Endodermal cell (in vitro differentiated cells): Measurements from ENCODE around the gene ATXN10. TPM values are rescaled to one million over a fixed set of nuclear protein-coding genes. Genes with fewer than 3 reads are reported as not detected.

Experiments used
- DNase-seq: peaks from one replicate; pipeline ENCODE4 v3.0.0-alpha.2; 2017
- H3K27ac ChIP-seq: 2 replicates; pipeline ENCODE4 v1.5.1; 2013; ENCODE audit warnings: mild to moderate bottlenecking, low read depth, low read length, moderate library complexity
- H3K27me3 ChIP-seq: 2 replicates; pipeline ENCODE4 v1.6.1; 2013; ENCODE audit warnings: mild to moderate bottlenecking, low read length, moderate library complexity; ENCODE audit not compliant: insufficient read depth, control insufficient read depth, poor library complexity, severe bottlenecking
- H3K36me3 ChIP-seq: 2 replicates; pipeline ENCODE4 v1.7.0; 2013; ENCODE audit warnings: mild to moderate bottlenecking, low read length, moderate library complexity; ENCODE audit not compliant: control insufficient read depth, insufficient read depth
- H3K4me1 ChIP-seq: one replicate; pipeline ENCODE4 v1.7.0; 2013; ENCODE audit warnings: low read length; ENCODE audit not compliant: control insufficient read depth, insufficient read depth
- H3K4me3 ChIP-seq: 2 replicates; pipeline ENCODE4 v1.5.1; 2013; ENCODE audit warnings: mild to moderate bottlenecking, low read length, moderate library complexity
- H3K9ac ChIP-seq: 2 replicates; pipeline ENCODE4 v1.6.1; 2013; ENCODE audit warnings: mild to moderate bottlenecking, low read length, moderate library complexity; ENCODE audit not compliant: poor library complexity, severe bottlenecking; ENCODE audit errors: extremely low read depth
- H3K9me3 ChIP-seq: 2 replicates; pipeline ENCODE4 v1.6.1; 2013; ENCODE audit warnings: mild to moderate bottlenecking, low read length, moderate library complexity; ENCODE audit not compliant: control insufficient read depth
- H3K27ac Mint-ChIP-seq: 2 replicates; pipeline ENCODE4 v1.8.0; 2020; ENCODE audit warnings: mixed read lengths
- H3K27me3 Mint-ChIP-seq: 2 replicates; pipeline ENCODE4 v1.8.0; 2021; ENCODE audit warnings: mild to moderate bottlenecking, mixed read lengths; ENCODE audit not compliant: insufficient read depth
- H3K36me3 Mint-ChIP-seq: 2 replicates; pipeline ENCODE4 v1.8.0; 2020; ENCODE audit warnings: low read depth, mixed read lengths
- H3K4me1 Mint-ChIP-seq: 2 replicates; pipeline ENCODE4 v1.8.0; 2020; ENCODE audit warnings: mixed read lengths
- H3K4me3 Mint-ChIP-seq: 2 replicates; pipeline ENCODE4 v1.8.0; 2020; ENCODE audit warnings: mild to moderate bottlenecking, moderate library complexity, mixed read lengths
- H3K9me3 Mint-ChIP-seq: 2 replicates; pipeline ENCODE4 v1.8.0; 2020; ENCODE audit warnings: mild to moderate bottlenecking, mixed read lengths
- WGBS, 2 experiments: methylation state at CpG; one replicate each; pipeline versions ENCODE4 v1.1.5 to v1.1.7; 2013; ENCODE audit warnings: missing lambda C conversion rate in 2 of 2, mixed read lengths in 1 of 2; ENCODE audit not compliant: insufficient coverage in 1 of 2, insufficient read length in 1 of 2; 5-methylcytosine and 5-hydroxymethylcytosine counted together
- total RNA-seq, 2 donors: library from RNA; stranded (reverse); fragmentation: NEBNext Ultra II Directional in 1 of 2; extraction: Animal tissue kit (Norgen Biotek cat#: 25700) in 1 of 2; gene quantifications; 2 replicates in 1 of 2; 3 replicates in 1 of 2; pipeline ENCODE4 v1.2.1, GENCODE V29; 2021
- TF ChIP-seq, protein P1 (sequence below): fragments of 200-600 bp; sonication (generic); conservative IDR thresholded peaks from 2 replicates; pipeline ENCODE4 v1.5.0; 2021; ENCODE audit warnings: antibody characterized with exemption, mild to moderate bottlenecking

The ATXN10 gene
- total RNA-seq, 2 donors from 2014 or later = 223 to 266 TPM

DNA sequence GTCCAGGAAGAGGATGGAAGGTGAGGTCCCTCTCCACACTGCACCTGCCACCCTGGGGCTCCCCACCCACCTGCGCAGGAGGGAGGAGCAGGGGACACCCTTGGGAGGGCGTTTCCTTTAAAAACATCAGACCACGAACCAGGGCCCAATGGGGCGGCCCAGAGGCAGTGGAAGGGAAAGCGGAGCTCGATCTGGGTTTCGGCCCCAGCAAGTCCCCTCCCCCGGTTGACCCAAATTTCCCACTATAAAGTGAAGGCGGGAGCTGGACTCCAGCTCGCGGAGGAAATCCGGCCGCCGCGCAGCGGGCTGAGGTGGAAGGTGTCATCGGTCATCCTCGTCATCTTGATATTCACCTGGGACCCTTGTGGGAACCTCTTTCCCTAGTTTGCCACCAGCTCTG is 206.0 kb downstream of the ATXN10 start:
- Mint-ChIP-seq H3K4me3 (no peak overlapping the region), H3K9me3 (peaks cover 8% of the 10 kb centered on the region), H3K36me3 (no peaks in the 10 kb centered on the region), H3K27ac (no peak overlapping the region), H3K4me1 (peaks cover 10% of the 10 kb centered on the region), H3K27me3 (peaks cover 2% of the 10 kb centered on the region)
- H3K9ac ChIP-seq = no peak overlapping the region
- WGBS, 2 experiments = 73 to 89% methylated on average over 5 to 18 of the region's 18 CpGs
- H3K36me3 ChIP-seq = no peaks in the 10 kb centered on the region
- no peak overlapping the region for H3K27ac ChIP-seq
- peaks cover 28% of the 10 kb centered on the region for H3K27me3 ChIP-seq
- no peak overlapping the region for H3K4me3 ChIP-seq
- peak; percentile 41 for DNase-seq
- TF ChIP-seq, protein P1, sequence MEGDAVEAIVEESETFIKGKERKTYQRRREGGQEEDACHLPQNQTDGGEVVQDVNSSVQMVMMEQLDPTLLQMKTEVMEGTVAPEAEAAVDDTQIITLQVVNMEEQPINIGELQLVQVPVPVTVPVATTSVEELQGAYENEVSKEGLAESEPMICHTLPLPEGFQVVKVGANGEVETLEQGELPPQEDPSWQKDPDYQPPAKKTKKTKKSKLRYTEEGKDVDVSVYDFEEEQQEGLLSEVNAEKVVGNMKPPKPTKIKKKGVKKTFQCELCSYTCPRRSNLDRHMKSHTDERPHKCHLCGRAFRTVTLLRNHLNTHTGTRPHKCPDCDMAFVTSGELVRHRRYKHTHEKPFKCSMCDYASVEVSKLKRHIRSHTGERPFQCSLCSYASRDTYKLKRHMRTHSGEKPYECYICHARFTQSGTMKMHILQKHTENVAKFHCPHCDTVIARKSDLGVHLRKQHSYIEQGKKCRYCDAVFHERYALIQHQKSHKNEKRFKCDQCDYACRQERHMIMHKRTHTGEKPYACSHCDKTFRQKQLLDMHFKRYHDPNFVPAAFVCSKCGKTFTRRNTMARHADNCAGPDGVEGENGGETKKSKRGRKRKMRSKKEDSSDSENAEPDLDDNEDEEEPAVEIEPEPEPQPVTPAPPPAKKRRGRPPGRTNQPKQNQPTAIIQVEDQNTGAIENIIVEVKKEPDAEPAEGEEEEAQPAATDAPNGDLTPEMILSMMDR = no peak
- peaks cover 9% of the 10 kb centered on the region for H3K9me3 ChIP-seq
- H3K4me1 ChIP-seq = no peaks in the 10 kb centered on the region

DNA sequence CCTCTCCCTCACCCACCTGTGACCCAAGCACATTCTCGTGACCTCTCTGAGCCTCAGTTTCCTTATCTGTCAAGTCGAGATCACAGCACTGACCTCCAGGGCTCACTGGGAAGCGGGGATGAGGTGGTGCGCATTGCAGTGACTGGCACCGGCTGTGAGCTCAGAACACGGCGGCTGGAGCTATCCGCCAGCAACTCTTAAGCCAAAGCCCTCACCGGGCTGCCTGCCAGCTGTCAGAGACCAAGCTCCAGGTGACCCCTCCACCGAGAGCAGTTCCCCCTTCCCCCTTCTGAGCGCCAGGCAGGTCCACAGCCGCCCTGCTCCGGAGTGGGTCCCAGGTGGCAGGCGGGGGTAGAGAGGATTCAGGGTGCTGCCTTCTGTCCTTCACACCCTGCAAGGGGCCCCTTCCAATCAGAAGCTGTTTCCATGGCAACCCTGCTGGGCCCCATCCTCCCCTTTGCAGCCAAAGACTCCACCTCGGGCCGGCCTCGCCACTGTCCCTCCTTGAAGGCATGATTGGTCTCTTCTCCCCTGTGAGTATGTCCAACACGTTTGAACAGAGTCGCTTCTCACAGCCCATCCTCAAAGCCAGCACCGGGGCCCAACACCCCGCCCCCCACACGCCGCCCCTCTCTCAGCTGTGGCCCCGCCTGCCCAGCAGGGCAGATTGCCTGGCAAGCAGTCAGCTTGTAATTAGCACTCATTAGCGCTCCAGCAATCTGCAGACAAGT is 206.6 kb downstream of the ATXN10 start:
- no peaks in the 10 kb centered on the region for H3K36me3 ChIP-seq
- no peaks in the 10 kb centered on the region for H3K4me1 ChIP-seq
- H3K4me3 ChIP-seq = no peak overlapping the region
- H3K36me3 Mint-ChIP-seq = no peaks in the 10 kb centered on the region
- H3K27me3 ChIP-seq = peaks cover 28% of the 10 kb centered on the region
- peaks cover 10% of the 10 kb centered on the region for H3K4me1 Mint-ChIP-seq
- H3K4me3 Mint-ChIP-seq = no peak overlapping the region
- peak overlapping the region; percentile 63 for H3K27ac ChIP-seq
- peaks cover 2% of the 10 kb centered on the region for H3K27me3 Mint-ChIP-seq
- H3K9me3 ChIP-seq = peaks cover 4% of the 10 kb centered on the region
- TF ChIP-seq, protein P1 = no peak
- H3K27ac Mint-ChIP-seq = no peak overlapping the region
- 36 to 46% methylated on average over 15 to 25 of the region's 25 CpGs for WGBS, 2 experiments
- DNase-seq = peak; percentile 79
- peaks cover 2% of the 10 kb centered on the region for H3K9me3 Mint-ChIP-seq
- H3K9ac ChIP-seq = no peak overlapping the region

DNA sequence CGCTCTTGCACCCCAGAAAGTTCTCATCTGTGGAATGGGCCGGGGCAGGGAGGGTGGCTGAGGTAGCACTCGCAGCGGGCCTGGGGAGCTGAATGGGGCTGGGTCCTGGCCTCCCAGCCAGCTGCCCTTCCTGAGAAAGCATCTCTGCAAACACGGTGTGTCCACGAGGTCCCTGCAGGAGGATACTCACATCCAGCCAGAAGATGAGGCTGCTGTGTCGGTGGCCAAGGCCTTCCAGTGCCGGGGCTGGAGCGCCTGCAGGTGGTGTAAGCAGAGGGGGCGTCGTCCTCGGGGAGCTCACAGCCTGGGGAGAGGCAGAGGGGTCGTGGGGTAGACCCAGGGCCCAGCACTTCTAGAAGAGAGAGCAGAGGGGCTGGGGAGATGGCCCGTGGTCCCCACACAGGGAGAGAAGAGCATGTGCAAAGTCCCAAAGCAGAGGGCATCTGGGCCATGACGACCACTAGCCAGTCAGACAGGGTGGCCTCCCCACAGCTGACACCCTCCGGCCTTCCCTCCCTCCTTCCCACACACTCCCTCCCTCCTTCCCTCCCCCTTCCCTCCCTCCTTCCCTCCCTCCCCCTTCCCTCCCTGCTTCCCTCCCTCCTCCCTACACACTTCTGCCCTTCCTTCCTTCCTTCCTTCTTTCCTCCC is 207.4 kb downstream of the ATXN10 start:
- H3K36me3 ChIP-seq = no peaks in the 10 kb centered on the region
- H3K4me3 Mint-ChIP-seq = no peak overlapping the region
- H3K27me3 Mint-ChIP-seq = peaks cover 2% of the 10 kb centered on the region
- TF ChIP-seq, protein P1 = no peak
- no peaks in the 10 kb centered on the region for H3K9me3 ChIP-seq
- no peak overlapping the region for H3K4me3 ChIP-seq
- no peak overlapping the region for H3K9ac ChIP-seq
- H3K36me3 Mint-ChIP-seq = no peaks in the 10 kb centered on the region
- H3K27ac Mint-ChIP-seq = no peak overlapping the region
- H3K27ac ChIP-seq = no peak overlapping the region
- peak; percentile 62 for DNase-seq
- no peaks in the 10 kb centered on the region for H3K4me1 ChIP-seq
- peaks cover 28% of the 10 kb centered on the region for H3K27me3 ChIP-seq
- WGBS, 2 experiments = 62 to 73% methylated on average over 12 to 14 of the region's 16 CpGs
- H3K4me1 Mint-ChIP-seq = peaks cover 10% of the 10 kb centered on the region
- H3K9me3 Mint-ChIP-seq = no peaks in the 10 kb centered on the region
